Activated CD4-positive, alpha-beta T cell treated with anti-CD3 and anti-CD28 coated beads, Interleukin-2, Interleukin-4, amounts not matched to agents 100 ng/mL and 50 ng/mL, durations not matched to agents 16 hours and 8 hours (primary cell): ENCODE results near the gene MS4A6E.
"Not testable (repeated sequence)": the region's sequence is repeated elsewhere in the genome, so short reads cannot be mapped to it uniquely, and the experiment has no call there.

ENCODE experiments used
- DNase-seq: peaks from one replicate; pipeline ENCODE4 v3.0.0-alpha.2; 2020; ENCODE audit warnings: low spot score

Gene MS4A6E

DNA sequence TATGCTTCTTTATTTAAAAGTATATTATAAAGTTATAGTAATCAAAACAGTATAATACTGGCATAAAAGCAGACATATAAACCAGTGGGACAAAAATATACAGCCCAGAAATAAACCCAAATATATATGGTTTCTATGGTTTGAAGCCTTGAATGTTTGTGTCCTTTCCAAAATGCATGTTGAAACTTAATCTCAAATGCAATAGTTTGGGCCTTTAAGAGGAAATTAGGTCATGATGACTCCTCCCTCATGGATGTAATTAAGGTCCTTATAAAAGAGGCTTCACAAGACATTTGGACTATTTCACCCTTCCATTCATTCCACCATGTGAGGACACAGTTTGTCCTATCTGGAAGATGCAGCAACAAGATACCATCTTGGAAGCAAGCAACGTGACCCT is at the start of gene MS4A6E:
Gene MS4A6E (plus strand): TSS at position 301 of the 400 bp plus-strand sequence. CDS start 7,641 bp downstream, outside the sequence.
- DNase-seq: no peak

GRCh38 chr11:60280412-60280811 is 46.6 kb upstream of the MS4A6E start, which contains the start of gene MS4A4A:
TSS of gene MS4A4A (plus strand) at chr11:60280666. CDS start at chr11:60280676, 10 bp downstream.
- no peak for DNase-seq

GRCh38 chr11:60281485-60281884 is 45.6 kb upstream of the MS4A6E start:
- DNase-seq: no peak

GRCh38 chr11:60282286-60282685 is 44.8 kb upstream of the MS4A6E start:
- no peak for DNase-seq

DNA sequence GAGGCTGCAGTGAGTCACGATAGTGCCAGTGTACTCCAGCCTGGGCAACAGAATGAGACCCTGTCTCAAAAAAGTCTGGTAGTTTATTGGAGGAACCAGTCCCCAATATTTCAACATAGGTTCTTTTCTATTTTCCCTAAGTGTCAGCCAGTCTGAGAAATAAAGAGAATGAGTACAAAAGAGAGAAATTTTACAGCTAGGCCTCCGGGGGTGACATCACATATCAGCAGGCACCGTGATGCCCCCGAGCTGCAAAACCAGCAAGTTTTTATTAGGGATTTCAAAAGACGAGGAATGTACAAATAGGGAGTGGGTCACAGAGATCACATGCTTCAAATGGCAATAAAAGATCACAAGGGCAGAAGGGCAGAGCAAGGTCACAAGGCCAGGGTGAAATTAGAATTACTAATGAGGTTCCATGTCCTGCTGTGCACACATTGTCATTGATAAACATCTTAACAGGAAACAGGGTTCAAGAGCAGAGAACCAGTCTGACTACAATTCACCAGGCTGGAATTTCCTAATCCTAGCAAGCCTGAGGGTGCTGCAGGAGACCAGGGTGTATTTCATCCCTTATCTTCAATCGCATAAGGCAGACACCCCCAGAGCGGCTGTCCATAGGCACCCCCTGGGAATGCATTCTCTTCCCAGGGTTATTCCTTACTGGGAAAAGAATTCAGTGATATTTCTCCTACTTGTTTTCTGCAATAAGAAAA is 41.5 kb upstream of the MS4A6E start:
- DNase-seq: not testable (repeated sequence)

DNA sequence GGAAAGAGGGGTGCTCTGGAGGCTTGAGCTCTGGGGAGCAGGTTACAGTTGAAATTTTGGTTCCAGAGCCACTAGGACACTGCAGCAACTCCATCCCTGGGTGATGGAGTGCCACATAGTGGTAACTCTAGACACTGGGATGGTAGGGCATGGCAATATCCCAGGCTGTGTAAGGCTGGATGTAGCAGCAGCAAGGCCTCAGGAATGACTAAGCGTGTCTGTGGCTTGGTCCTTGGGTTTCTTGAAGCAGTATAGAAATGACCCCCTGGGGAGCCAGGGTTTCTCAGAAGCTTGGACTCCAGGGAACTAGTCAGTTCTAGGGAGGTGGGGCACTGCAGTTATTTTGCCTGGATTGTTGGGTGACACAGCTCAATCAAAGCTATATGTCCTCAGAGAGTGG is 38.5 kb upstream of the MS4A6E start:
- DNase-seq: no peak

GRCh38 chr11:60292145-60292544 is 34.9 kb upstream of the MS4A6E start:
- DNase-seq: no peak

GRCh38 chr11:60301178-60301577 is 25.9 kb upstream of the MS4A6E start:
- DNase-seq: no peak

- not testable (repeated sequence) for DNase-seq
Measured at GRCh38 chr11:60301884-60302283, 25.2 kb upstream of the MS4A6E start.

DNA sequence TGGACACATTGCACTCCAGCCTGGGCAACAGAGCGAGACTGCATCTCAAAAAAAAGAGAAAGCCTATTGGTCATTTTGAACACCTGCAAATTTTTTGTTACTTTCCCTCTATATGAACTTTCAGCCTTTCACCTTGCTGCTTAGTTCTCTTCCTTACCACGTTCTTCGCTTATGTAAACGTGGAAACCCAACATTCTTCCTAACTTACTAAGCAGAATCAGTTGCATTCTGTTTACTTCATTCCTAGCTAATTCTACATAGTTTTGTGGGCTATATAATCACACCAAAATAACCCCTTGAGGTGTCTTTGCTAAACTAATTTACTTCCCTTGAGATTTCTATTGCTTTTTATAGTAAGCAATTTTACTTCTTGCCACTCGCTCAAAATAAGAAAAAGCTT is 23.4 kb upstream of the MS4A6E start:
- DNase-seq: no peak

GRCh38 chr11:60305906-60306619 is 21.0 kb upstream of the MS4A6E start:
- DNase-seq: no peak

DNA sequence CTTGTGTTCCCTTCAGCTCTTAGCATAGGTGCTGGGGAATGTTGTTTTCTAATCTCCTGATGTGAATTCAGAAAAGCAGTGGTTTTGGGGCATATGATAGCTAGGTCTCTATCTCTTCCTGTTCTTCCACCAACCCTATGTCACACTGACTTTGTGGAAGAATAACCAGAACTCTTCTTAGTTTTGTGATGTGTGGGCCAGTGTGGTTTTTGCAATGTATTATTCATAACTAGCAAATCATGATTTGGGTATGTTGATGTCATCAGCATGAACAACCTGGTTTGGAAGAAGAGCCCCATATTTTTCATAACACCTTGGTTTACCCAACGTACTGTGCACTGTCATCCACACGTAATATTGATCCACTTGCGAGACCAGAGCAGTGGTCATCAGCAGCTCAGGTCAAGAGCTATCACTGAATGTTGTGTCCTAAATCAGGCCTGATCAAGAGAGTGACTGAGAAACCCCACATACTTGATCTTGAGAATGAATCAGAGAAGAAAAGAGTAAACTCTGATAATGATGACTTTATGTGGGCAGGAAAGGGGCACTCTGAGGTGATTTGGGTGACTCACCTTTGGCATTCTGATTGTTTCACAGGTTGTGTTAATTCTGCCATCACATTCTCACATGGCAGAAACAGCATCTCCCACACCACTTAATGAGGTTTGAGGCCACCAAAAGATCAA is 19.4 kb upstream of the MS4A6E start:
- peak; percentile 62 for DNase-seq

DNA sequence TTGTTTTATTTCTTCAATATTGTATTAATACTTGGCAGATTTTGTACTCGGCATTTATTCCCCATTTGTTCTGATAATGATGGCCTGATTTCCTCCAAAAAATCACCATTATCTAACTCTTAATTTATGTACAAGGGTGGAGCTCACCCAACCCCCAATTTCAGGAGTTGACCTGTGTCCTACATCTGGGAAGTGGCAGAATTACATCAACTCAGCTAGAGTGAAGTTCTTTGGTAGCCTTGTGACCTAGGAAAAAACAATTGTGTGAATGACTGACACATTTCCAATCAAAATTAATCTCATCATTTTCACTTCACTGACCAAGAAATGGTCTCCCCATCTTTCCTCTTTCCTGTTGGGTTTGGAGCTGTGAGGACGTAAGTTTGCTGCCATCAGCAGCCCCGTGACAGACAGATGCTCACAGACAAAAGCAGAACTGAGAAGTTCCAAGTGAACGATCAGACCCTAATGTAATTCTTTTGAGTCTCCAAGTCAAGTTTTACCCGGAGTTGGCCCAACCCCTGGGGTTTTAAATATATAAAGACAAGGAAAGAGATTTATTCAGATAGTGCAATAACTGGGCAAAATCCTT is 16.6 kb upstream of the MS4A6E start:
- no peak for DNase-seq

- no peak for DNase-seq
Measured at GRCh38 chr11:60314635-60315321, 12.3 kb upstream of the MS4A6E start.

GRCh38 chr11:60315871-60316270 is 11.2 kb upstream of the MS4A6E start:
- no peak for DNase-seq

DNA sequence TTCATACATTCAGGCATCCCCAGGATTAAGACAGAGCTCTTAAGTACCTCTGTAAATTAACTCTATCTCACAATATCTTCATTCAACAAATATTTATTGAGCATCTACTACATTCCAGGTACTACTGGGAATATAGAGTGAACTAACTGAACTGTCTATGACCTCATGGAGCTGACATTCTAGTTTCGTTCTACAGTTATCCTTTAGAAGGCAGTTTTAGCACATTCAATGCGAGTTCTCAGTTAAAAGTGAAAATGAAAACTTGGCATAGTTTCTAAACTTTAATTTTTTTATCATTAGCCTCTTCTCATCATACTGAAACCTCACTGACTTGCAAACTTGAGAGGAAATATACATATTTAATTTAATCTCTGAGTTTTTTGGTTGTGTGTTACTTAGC is 10.7 kb upstream of the MS4A6E start:
- DNase-seq: no peak

GRCh38 chr11:60318726-60319125 is 8.3 kb upstream of the MS4A6E start:
- no peak for DNase-seq

DNA sequence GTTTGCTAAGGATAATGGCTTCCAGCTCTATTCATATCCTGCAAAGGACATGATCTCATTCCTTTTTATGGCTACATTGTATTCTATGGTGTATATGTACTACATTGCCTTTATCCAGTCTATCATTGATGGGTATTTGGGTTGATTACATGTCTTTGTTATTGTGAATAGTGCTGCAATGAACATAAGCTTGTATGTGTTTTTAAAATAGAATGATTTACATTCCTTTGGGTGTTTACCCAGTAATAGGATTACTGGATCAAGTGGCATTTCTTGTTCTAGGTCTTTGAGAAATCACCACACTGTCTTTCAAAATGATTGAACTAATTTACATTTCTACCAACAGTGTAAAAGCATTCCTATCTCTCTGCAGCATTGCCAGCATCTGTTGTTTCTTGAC is 6.0 kb upstream of the MS4A6E start:
- no peak for DNase-seq

GRCh38 chr11:60328460-60328859 is 1.4 kb downstream of the MS4A6E start:
- no peak for DNase-seq

GRCh38 chr11:60332846-60333245 is 5.8 kb downstream of the MS4A6E start:
- no peak for DNase-seq

DNA sequence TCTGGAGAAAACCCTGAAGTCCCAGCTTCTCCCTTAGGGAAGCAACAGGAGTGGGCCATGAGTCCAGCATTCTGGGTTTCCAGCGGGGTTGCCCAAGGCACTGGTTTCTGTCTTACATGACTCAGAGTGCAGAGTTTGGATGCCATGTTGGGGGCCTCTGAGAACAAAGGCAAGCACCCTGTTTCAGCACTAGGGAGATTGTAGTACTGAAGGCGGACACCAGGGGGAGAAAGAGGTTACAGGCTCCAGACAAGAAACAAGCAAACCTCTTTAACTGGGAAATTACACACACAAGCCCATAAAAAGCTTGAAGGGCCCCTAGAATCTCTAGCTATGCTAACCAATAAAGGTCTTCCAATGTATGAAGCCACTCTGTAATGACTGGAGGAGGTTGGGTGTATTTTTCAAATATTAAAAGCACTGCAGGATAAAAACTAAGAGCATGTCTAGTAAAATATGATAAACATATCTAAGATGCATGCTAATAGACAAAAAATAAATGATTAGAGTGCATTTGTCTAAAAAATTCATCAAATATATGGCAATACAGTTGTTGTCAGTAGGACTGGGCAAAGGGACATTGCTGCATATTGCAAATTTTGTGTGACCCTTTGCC is 7.1 kb downstream of the MS4A6E start:
- peak; percentile 77 for DNase-seq
